OCI-LY1 (cell line): ENCODE results near the gene DDI1.

Source experiments
- EZH2 ChIP-seq: fragments of 200-600 bp; sonication (generic), shearing (Covaris generic); IDR thresholded peaks from 2 replicates; pipeline ENCODE4 v1.8.0; 2017; ENCODE audit warnings: borderline replicate concordance, mixed run types, mild to moderate bottlenecking, antibody characterized with exemption, low read length, moderate library complexity, mixed read lengths
- TF ChIP-seq, protein P1 (sequence below): fragments of 200-600 bp; sonication (generic), shearing (Covaris generic); IDR thresholded peaks from 2 replicates; pipeline ENCODE4 v1.5.1; 2017; ENCODE audit warnings: mild to moderate bottlenecking, antibody characterized with exemption, low read length, moderate library complexity, mixed read lengths

DNA sequence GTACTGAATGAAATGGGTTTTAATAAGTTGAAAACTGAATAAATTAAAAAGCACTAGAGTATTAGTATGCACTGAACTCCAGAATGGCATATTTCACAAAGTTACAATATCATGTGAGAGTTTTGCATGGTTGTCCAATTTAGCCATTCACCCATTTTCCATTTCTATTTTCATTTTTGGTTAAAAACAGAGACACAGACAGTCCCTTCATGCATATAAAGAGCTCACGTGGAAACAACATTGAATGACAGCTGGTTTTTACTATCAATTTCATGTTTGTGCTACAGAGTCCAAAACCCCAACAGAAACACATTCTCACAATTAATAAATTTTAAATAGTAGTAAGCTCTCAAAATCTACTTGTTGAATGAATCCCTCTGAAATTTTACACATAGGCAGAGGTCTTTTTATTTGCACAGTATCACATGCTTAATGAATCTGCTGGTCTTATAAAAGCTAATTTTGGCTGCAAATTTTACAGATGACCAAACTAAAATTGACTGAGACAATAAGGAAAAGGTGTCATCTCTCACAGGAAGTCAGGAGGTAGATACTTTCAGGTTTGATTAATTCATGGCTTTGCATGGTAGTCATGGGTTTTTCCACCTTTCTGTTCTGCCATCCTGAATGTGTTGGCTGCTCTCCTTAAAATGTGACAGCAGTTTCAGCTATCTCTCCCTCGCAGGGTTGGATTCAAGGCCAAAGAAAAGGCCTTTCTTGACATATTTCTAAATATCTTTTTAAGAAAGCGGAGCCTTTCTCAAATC is 20.6 kb upstream of the DDI1 start:
- TF ChIP-seq, protein P1, sequence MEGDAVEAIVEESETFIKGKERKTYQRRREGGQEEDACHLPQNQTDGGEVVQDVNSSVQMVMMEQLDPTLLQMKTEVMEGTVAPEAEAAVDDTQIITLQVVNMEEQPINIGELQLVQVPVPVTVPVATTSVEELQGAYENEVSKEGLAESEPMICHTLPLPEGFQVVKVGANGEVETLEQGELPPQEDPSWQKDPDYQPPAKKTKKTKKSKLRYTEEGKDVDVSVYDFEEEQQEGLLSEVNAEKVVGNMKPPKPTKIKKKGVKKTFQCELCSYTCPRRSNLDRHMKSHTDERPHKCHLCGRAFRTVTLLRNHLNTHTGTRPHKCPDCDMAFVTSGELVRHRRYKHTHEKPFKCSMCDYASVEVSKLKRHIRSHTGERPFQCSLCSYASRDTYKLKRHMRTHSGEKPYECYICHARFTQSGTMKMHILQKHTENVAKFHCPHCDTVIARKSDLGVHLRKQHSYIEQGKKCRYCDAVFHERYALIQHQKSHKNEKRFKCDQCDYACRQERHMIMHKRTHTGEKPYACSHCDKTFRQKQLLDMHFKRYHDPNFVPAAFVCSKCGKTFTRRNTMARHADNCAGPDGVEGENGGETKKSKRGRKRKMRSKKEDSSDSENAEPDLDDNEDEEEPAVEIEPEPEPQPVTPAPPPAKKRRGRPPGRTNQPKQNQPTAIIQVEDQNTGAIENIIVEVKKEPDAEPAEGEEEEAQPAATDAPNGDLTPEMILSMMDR, result no peak
- no peak for TF ChIP-seq EZH2
